GM10266 (cell line): ENCODE data around the gene PITPNM1.
A peak's percentile ranks its signal among the peaks of the same experiment; 100 is the strongest.
"Not testable (repeated sequence)": the region's sequence is repeated elsewhere in the genome, so short reads cannot be mapped to it uniquely, and the experiment has no call there.

Experiments
- DNase-seq: peaks from one replicate; pipeline ENCODE4 v3.0.0; 2012; ENCODE audit errors: extremely low spot score
- CTCF ChIP-seq: IDR thresholded peaks from 2 replicates; pipeline ENCODE4 v1.5.1; 2012; ENCODE audit warnings: mild to moderate bottlenecking, low read depth; ENCODE audit not compliant: control insufficient read depth, insufficient read depth; ENCODE audit errors: missing control alignments

The PITPNM1 gene

GRCh38 chr11:67504950-67505581 is at the start of gene PITPNM1:
Gene PITPNM1, minus strand, starts transcription at chr11:67505363. Its CDS starts 1,183 bp downstream, at chr11:67504180.
- no peak for TF ChIP-seq CTCF
- peak; percentile 95 for DNase-seq

DNA sequence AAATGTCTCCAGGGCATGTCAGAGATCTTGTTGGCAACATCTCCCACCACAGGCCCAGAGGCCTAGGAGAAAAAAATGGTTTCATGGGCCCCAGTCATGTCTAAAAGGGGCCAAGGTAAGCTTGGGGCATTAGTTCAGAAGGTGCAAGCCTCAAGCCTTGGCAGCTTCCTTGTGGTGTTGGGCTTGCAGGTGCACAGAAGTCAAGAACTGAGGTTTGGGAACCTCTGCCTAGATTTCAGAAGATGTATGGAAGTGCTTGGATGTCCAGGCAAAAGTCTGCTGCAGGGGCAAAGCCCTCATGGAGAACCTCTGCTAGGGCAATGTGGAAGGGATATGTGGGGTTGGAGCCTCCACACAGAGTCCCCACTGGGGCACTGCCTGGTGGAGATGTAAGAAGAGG is 46.5 kb upstream of the PITPNM1 start:
- not testable (repeated sequence) for DNase-seq

DNA sequence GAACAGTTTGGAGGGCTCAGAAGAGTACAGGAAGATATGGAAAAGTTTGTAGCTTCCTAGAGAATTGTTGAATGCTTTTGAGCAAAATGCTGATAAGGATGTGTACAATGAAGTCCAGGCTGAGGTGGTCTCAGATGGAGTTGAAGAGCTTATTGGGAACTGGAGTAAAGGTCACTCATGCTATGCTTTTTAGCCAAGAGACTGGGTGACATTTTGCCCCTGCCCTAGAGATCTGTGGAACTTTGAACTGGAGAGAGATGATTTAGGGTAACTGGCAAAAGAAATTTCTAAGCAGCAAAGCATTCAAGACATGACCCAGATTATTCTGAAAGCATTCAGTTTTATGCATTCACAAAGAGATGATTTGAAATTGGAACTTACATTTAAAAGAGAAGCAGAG is 46.0 kb upstream of the PITPNM1 start:
- no peak for TF ChIP-seq CTCF
- DNase-seq: no peak

- TF ChIP-seq CTCF: no peak
- no peak for DNase-seq
Observed at GRCh38 chr11:67548555-67549110, 43.5 kb upstream of the PITPNM1 start.

DNA sequence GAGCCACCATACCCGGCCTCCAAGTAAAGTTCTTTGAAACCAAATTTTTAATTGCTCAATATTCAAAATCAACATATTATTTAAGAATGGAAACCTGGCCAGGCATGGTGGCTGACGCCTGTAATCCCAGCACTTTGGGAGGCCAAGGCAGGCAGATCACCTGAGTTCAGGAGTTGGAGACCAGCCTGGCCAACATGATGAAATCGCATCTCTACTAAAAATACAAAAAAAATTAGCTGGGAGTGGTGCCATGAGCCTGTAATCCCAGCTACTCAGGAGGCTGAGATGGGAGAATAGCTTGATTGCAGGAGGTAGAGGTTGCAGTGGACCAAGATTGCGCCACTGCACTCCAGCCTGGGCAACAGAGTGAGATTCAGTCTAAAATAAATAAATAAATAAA is 42.9 kb upstream of the PITPNM1 start:
- not testable (repeated sequence) for DNase-seq

DNA sequence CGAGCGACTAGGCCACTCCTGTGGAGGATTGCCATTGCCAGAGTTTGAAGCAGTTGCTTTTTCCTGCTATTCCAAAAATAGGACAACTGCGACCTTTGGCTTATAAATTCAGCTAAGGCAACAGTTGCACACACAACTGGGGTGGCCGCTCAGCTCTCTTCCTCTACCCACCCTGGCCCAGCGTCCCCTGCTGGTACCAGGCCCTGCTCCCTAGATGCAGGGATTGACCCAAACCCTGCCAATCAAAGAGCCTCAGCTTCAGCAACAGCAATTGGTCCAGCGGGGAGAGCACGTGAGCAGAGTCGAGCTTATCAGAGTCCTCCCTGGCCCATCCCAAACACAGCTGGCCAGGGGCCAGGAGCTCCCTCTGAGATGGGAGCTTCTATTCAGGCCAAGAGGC is 40.1 kb upstream of the PITPNM1 start:
- no peak for TF ChIP-seq CTCF

GRCh38 chr11:67544616-67545242 is 39.6 kb upstream of the PITPNM1 start:
- no peak for TF ChIP-seq CTCF
- DNase-seq: no peak

More for the DNA sequence above, 40.1 kb upstream of the PITPNM1 start:
- no peak for DNase-seq

- DNase-seq: no peak
- TF ChIP-seq CTCF: no peak
Observed at GRCh38 chr11:67543585-67543984, 38.4 kb upstream of the PITPNM1 start.
